HG02870 (cell line): ENCODE results near the gene PAX2.

Source experiments
- ATAC-seq: cut with Tn5 transposase; IDR thresholded peaks from one replicate; pipeline ENCODE4 v1.9.1; 2021; ENCODE audit warnings: mild to moderate bottlenecking, moderate library complexity; ENCODE audit not compliant: unreplicated experiment

PAX2 gene

DNA sequence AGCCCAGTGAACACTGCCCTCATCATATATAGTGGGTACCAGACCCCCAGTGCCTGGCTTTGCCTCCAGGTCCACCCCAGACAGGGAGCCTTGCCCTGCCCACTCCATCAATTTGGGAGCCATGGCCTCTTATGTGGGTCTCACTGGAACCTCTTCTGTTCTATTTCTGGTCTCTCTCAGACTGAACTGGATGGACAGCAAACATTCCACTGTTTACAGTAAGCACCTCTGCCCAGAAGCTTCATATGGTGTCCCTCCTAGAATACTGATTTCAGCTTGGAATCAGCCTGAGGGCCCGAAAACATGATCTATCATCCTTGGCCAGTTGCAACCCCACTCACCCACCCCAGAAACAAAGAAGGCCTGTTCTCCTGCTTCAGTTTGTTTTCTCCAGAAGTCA lies 86.4 kb downstream of the PAX2 start:
- no peak for ATAC-seq

DNA sequence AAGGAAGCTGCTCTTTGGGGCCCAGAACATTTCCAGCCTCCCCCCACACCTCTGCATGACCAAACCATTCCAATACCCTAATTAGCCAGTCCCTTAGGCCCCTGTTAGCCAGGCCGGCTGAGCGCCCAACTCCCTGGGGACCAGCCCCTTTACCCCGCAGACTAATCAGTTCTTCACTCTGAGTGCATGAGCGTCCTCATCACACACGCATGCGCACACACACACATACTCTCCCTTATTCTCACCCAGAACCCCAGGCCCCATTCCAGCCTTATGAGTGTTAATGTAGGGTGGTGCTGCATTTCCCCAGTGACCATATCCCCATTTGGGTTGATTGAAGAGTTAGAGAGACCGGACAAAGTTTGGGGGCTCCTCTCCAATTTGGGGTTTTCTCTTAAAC lies 90.4 kb downstream of the PAX2 start:
- no peak for ATAC-seq

DNA sequence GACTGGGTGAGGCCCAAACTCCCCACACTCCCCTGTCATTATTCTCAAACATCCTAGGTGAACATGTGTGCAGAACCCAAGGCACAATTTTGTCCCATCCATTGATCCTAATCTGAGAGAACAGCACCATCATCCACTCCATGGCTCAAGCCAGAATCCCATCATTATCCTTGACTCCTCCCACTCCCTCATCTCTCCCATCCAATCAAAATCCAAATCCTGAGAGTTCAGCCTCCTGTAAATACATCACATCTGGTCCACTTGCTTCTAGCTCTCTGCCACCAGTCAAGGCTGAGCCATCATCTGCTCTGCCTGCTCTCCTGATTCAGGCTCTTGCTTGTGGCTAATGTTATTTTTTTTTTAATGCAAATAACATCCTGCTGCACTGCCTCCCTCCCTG lies 91.5 kb downstream of the PAX2 start:
- no peak for ATAC-seq

DNA sequence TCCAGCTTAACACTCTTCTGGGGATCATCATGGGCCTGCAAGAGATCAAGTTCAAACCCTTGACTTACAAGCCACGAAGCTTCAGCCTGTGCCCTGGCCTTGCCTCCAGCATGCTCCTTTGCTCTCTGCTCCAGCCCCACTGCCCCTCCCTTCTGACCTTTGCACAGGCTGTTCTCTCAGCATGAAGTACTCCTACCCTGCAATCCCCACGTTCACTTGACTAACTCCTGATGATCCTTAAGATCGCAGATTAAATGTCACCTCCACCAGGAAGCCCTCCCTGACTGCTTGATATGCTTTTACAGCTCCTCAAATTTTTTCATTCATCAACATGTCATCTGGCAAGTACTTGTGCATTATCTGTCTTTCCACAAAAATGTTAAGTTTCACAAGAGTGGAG lies 91.9 kb downstream of the PAX2 start:
- no peak for ATAC-seq

DNA sequence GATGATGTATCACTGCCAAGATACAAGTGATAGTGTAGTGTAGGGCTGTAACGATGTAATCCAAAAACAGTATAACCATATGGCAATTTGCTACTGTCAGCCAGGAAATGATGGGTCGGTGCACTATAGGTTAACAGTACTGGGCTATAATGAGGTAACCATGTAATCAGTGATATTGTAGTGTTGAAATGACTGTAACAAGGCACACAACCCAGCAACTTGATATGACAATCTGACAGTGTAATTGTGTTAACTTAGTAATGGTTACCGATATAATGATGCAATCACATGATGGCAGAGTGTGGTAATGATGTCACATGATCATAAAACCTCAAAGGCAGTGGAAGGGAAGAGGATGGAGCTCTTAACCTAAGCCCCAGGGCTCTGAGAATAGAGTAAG lies 93.6 kb downstream of the PAX2 start:
- no peak for ATAC-seq

DNA sequence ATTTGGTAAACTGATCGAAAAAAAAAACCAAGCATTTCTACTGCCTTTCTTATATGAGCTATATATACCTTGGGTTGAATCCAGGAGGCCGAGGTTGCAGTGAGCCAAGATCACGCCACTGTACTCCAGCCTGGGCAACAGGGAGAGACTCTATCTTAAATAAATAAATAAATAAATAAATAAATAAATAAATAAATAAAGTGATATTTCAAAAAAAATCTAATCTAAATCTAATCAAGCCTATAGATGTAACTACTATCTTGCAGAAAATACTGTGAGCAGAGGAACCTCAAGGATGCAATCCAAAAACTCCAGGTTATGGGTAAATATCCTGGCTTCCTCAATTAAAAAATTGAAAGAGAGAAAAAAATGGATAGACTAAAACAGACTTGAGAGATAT lies 96.1 kb downstream of the PAX2 start:
- no peak for ATAC-seq

DNA sequence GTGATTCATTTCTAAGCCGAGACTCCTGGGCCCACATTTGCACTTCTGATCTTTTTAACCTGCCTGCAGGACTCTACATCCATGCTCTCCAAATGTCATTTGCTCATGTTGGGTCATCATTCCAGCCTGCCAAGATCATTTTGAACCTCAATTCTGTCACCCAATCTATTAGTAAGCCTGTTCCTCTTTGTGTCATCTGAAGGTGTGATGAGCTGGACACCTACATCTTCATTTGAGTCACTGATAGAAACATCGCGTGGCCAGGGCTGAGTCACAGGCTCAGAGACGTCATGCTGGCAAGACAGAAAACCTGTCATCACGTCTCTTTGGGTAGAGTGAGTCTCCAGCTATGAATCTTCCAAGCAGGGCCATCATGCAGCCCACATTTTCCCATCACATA lies 102.1 kb downstream of the PAX2 start:
- ATAC-seq, result no peak

DNA sequence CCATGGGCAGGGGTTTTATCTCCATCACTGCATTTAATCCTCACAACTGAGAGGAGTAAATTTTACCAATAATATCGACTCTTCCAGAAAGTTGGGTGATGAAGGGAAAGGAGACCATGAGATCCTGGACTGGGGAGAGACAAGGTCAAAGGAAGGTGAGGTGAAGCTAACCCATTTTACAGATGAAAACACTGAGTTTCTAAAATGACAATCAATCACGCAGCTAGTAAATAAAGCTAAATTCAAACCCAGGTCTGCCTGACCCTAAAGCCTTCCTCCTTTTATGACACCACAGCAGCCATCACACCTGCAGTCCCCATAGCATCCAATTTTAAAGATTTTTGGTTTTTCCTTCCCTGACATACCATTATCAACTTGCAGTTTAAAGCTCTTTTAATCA lies 103.4 kb downstream of the PAX2 start:
- no peak for ATAC-seq

DNA sequence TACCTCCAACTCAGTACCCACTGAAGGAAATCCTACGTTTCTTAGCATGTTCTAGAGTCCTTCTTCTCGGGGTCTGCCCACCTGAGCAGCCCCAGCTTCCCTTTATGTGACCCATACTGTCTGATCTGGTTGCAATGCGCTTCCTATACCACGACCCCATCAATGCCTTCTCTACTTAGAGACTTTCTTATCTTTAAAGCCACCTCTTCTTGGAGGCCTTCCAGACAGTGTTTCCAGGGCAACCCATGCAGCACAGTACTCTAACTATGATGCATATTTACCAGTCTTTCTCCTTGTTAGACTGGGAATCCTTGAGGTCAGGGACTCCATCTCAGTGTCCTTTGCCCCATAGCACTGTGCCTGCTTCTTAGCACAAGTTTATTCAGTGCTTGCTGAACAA lies 112.9 kb downstream of the PAX2 start:
- ATAC-seq, result no peak

DNA sequence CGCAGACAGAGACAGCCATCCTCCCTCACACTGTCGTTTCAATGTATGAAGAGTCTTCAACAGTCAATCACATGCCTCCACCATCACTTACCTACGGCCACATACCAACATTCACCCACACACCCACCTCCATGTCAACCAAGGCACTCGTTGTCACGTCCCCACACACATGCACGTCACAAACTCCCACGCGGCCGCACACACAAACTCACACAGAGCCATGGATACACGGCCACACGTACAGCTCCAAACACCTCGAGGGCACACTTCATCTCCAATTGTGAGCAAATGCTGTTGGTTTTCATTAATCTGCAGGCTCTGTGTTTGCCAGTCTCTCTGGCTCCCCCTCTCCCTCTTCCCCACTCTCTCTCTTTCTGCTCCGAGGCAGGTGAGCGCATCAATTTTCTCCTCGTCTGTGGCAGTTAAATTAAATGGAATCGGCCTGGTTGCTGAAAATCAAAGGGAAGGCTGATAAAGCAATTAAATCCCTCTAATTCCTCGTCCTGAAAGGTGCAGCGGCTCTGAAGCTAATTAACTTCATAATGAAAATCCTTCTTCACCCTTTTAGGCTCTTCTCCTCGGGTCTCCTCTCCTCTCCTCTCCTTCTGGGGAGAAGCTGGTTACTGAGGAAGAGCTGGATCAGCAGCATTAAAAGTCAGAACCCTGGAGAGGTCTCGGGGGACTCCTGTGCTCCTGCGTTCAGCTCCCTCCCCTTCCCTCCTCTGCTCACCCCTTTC lies 113.5 kb downstream of the PAX2 start:
- no peak for ATAC-seq

DNA sequence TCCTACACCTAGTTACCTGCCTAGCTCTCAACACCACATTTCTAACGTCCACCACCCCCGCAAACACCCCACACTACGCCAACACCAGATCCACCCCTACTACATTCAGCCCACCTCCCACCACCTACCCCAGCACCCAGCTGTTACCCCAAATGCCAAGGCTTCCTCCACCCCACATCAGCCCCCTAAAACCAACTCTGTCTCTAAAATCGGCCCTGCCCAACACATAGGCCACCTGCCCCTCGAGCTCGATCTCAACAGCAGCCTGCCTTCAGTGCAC lies 114.0 kb downstream of the PAX2 start:
- ATAC-seq, result no peak

DNA sequence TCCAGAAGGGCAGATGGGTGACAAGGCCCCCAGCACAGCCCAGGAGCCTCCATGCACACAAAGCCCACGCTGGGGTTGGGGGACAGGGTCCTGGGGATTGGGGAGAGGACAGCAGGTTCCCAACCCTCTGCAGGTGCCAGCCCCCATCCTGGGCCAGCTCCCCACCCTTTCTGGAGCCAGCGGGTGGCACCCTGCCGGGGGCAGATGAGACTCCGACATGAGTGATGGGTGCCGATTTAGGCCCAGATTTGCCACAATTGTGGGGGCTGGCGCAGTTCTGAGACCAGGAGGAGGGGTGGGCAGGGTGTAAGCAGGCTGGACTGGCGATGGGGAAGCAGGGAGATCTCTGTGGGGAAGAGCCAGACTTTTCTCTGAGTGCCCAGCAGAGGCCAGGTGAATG lies 118.1 kb downstream of the PAX2 start:
- ATAC-seq, result no peak

DNA sequence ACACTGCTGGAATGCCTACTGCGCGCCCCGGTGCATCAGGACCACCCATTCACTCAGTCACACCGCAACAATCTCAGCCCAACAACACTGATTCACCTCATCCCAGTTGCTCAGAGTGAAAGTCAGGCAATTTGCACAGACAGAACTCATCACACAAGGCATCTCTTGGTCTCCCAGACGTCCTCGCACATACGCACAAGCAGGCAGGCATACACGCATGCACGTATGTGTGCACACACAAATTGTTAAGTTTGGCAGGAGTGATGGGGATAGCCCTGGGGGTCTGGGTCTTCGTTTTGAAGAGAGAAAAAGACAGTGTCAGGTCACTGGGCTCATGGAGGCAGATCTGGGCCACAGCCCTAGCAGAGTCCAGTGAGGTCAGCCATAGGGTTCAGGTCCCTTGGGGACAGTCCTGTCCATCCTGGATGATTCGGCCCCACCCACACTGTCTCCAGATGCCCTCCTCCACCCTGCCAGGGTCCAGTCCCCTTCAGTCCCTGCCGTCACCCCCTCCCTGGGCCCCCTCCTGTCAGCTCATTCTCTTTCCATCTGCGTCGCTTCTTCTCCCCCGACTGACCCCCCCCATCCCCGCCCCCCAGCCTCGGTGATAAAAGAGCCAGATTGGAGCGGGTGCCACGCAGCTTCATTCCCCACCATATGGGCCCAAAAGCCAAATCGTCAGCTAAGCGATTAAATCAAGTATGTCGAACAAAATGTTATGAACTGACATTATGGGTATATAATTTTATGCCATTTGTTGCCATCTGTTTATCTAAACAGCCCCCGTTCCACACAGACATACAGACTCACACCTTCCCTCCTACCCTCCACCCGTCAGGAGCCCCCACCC lies 118.9 kb downstream of the PAX2 start:
- no peak for ATAC-seq

DNA sequence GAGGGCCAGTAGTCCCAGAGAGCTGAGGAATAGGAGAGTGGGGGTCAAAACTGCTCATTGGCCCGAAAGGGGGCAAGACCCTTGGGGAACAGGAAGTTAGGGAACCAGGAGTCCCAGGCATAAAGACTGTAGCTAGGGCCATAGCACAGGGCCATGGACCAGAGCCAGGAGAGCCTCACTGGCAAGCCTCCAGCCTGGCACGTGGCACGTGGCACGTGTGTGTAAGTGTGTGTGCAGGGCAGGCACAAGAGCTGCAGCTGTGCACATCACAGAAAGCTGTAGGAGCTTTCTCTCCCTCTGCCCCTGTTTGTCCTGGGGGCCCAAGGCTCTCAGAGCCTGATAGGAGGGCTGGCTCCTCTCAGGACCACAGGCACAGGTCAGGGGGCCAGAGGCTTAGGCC lies 119.6 kb downstream of the PAX2 start:
- ATAC-seq, result no peak

DNA sequence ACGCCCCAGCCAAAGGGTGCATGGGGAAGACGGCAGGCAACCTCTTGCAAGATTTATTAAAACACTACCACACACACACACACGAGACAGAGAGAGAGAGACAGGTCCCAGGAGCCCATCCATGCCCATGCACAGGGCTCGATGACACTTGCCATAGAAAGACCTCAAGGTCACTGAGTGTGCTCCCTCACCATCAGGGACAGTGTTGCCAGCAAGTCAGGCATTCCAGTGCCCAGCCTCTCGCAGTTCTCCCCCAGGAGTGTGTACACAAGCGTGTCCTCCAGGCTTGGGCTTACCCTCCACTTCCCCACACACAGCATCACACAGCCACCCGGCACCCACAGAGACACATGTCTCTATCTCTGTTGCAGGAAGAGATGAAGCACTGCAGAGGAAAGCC lies 120.6 kb downstream of the PAX2 start:
- ATAC-seq, result no peak

DNA sequence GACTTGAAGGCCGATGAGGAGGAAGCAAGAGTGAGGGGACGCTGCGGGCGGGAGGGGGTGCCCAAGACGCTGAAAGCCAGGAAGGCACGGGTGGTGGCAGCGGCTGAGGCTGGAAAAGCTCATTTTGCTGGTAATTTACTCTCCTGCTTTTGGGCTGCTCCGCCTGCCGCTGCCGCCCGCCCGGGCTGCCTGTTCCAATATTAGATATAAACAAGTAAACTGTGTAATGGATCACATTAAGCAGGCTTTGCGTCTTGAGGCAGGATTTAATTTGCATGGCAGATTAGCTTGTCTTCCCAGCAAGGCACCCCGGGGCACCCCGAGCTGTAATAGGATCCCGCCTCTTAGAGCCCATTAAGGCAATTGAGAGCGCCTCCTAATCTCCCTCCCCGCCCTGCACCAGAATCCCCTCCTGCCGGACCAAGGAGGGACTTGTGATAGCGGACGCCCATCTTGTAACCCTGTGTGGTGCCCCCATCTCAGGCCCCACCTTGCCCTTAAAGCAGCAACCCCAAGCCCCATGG lies 121.3 kb downstream of the PAX2 start:
- no peak for ATAC-seq

DNA sequence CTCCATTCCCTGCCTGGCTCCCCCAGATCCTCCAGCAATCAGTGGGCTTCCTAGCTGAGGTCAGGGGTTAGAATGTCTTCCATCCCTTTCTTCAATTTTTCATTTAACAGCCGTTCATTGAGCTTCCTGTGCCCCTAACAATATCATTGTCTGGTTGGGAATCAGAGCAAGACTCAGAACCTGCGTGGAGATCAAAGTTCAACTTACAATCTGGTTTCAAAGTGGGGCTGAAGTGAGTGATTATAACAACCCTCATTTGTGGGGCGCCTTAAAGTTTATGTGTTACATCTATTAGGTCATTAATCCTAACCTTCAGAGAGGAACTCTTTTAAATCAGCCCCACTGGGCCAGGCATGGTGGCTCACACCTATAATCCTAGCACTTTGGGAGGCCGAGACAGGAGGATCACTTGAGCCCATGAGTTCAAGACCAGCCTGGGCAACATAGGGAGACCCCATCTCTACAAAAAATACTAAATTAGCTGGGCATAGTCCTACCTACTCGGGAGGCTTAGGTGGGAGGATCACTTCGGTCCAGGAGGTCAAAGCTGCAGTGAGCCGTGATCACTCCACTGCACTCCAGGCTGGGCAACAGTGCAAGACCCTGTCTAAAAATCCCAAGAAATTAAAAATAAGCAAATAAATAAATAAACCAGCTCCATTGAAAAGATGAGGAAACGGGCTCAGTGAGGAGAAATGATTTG lies 122.0 kb downstream of the PAX2 start:
- no peak for ATAC-seq

DNA sequence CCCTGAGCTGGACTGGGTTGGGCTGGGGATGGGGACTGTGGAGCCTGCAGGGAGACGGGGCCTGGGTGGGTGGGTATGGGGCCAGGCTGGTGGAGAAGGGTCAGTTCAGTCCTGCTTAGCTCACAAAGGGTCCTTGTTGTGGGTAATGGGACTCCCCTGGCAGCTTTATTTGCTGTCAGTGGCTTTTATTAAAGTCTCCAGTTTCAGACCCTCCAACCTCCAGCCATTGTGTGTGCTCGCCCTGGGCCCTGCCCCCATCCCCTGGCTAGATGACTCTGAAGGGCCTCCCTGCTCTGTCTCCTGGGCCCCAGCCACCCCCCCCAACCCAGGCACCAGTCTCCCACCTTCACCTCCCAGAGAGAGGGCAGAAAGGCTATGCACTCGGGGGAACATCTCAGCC lies 123.0 kb downstream of the PAX2 start:
- ATAC-seq, result no peak

DNA sequence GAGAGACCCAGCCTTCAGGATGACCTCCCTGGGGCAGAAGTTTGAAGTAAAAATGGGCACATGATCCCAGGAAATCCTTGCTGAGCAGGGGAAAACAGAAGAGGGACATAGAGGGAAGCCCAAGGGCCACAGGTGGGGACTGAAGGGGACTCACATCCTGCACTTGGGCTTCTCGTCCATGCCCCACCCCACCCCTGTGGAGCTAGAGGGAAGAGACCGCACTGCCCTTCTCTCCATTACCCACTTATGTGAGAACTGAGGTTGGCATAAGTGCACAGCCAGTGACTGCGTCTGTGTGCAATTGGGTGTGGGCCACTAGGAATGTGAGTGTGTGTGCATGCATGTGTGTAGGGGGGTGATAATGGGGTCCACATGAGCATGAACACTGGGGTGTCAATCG lies 124.0 kb downstream of the PAX2 start:
- no peak for ATAC-seq

DNA sequence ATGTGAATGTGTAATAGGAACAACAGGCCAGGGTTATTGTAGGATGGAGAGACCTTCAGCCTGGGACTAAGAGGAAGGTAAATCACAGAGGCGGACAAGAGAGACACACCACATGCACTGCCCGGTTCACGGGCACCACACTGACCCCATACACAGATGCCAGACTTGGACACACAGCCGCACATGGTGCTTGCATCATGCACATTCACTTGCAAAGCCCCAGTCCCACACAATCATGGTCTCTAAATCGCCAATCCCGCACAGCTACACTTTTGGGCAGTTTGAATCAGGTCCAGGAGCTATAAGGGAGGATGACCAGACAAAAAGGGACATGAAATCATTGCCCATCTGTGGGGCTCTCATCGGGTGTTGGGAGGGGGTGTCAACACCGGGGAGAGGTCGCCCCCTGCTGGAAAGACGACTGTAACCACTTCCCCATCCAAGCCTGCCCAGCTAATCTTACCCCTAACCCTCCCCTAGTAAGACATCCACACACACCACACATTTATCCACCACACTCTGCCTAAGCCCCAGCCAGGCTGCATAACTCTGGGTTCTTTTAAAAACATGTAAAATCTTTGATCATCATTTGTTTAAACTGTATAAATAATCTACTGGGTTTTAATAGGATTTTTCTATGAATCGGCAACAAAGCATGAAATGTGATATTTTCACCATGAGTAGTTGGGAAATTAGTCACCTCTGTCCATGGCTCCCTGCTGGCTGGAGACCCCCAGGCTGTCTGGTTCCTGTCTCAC lies 126.8 kb downstream of the PAX2 start:
- no peak for ATAC-seq

DNA sequence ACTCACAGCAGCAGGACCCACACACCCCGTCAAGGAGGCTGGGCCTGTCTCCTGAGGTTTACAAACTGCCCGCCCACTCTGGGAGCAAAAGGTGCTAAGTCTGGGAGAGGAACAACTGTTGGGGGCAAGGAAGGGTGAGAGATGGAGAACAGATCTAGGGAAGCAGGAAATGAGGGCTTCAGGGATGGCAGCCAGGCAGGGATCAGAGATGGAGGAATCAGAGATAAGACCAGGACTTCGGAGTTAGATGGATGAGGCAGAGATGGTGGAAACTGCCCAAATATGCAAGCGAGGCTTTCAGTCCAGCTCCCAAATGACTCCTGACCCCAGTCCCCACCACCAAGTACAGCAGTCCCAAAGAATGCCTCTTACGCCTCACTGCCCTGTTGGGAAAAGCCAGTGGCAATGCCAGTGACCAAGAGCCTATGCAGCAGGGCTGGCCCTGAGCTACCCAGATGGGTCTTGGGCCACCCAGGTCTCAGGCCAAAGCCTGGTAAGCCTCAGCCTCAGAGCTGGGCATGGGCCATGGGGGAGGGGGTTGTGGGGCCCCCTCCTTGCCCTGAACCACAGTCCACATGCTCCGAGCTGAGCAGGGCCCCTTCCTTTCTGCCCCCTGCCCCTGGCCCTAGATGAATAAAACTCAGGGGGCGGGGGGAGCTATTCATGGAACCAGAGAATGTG lies 127.9 kb downstream of the PAX2 start:
- no peak for ATAC-seq
